ENCODE results near the gene RNF144B.

Gene RNF144B

GRCh38 chr6:18504232-18504596 lies 117.1 kb downstream of the RNF144B start:
- Histone ChIP-seq H3K4me1 (ENCODE audit: insufficient read depth, poor library complexity, severe bottlenecking) (peaks cover 4% of the 10 kb centered on the region), H3K27me3 (ENCODE audit: insufficient read depth, poor library complexity, severe bottlenecking) (no peaks in the 10 kb centered on the region), H3K4me3 (ENCODE audit: severe bottlenecking) (no peak overlapping the region), H3K36me3 (ENCODE audit: low read depth) (no peaks in the 10 kb centered on the region), H3K9me3 (ENCODE audit: severe bottlenecking) (no peaks in the 10 kb centered on the region), H3K27ac (ENCODE audit: poor library complexity, severe bottlenecking) (no peak overlapping the region)
- DNase-seq (ENCODE audit: low spot score) = no peak
- TF ChIP-seq, protein P1, sequence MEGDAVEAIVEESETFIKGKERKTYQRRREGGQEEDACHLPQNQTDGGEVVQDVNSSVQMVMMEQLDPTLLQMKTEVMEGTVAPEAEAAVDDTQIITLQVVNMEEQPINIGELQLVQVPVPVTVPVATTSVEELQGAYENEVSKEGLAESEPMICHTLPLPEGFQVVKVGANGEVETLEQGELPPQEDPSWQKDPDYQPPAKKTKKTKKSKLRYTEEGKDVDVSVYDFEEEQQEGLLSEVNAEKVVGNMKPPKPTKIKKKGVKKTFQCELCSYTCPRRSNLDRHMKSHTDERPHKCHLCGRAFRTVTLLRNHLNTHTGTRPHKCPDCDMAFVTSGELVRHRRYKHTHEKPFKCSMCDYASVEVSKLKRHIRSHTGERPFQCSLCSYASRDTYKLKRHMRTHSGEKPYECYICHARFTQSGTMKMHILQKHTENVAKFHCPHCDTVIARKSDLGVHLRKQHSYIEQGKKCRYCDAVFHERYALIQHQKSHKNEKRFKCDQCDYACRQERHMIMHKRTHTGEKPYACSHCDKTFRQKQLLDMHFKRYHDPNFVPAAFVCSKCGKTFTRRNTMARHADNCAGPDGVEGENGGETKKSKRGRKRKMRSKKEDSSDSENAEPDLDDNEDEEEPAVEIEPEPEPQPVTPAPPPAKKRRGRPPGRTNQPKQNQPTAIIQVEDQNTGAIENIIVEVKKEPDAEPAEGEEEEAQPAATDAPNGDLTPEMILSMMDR (IDR thresholded peaks at IDR 0.05; ENCODE audit: poor library complexity, severe bottlenecking) = peak; percentile 80
- ATAC-seq (ENCODE audit: low read depth) = no peak

GRCh38 chr6:18506382-18507017 lies 119.3 kb downstream of the RNF144B start:
- Histone ChIP-seq H3K27ac (ENCODE audit: poor library complexity, severe bottlenecking) (no peak overlapping the region), H3K36me3 (ENCODE audit: low read depth) (no peaks in the 10 kb centered on the region), H3K27me3 (ENCODE audit: insufficient read depth, poor library complexity, severe bottlenecking) (no peaks in the 10 kb centered on the region), H3K4me3 (ENCODE audit: severe bottlenecking) (no peak overlapping the region), H3K9me3 (ENCODE audit: severe bottlenecking) (no peaks in the 10 kb centered on the region), H3K4me1 (ENCODE audit: insufficient read depth, poor library complexity, severe bottlenecking) (peaks cover 4% of the 10 kb centered on the region)
- TF ChIP-seq, protein P1 (IDR thresholded peaks at IDR 0.05; ENCODE audit: poor library complexity, severe bottlenecking) = no peak
- DNase-seq (ENCODE audit: low spot score) = no peak
- no peak for ATAC-seq (ENCODE audit: low read depth)

GRCh38 chr6:18507018-18507415 lies 119.9 kb downstream of the RNF144B start:
- DNase-seq (ENCODE audit: low spot score) = no peak
- TF ChIP-seq, protein P1 (IDR thresholded peaks at IDR 0.05; ENCODE audit: poor library complexity, severe bottlenecking) = no peak

GRCh38 chr6:18507561-18507960 lies 120.4 kb downstream of the RNF144B start:
- Histone ChIP-seq H3K4me1 (ENCODE audit: insufficient read depth, poor library complexity, severe bottlenecking) (peaks cover 4% of the 10 kb centered on the region), H3K4me3 (ENCODE audit: severe bottlenecking) (no peak overlapping the region), H3K36me3 (ENCODE audit: low read depth) (no peaks in the 10 kb centered on the region), H3K9me3 (ENCODE audit: severe bottlenecking) (no peaks in the 10 kb centered on the region), H3K27me3 (ENCODE audit: insufficient read depth, poor library complexity, severe bottlenecking) (no peaks in the 10 kb centered on the region), H3K27ac (ENCODE audit: poor library complexity, severe bottlenecking) (no peak overlapping the region)
- TF ChIP-seq, protein P1 (IDR thresholded peaks at IDR 0.05; ENCODE audit: poor library complexity, severe bottlenecking) = no peak
- ATAC-seq (ENCODE audit: low read depth) = no peak
- no peak for DNase-seq (ENCODE audit: low spot score)

More at GRCh38 chr6:18507018-18507415, 119.9 kb downstream of the RNF144B start:
- peaks cover 4% of the 10 kb centered on the region for H3K4me1 ChIP-seq (ENCODE audit: insufficient read depth, poor library complexity, severe bottlenecking)
- H3K9me3 ChIP-seq (ENCODE audit: severe bottlenecking) = no peaks in the 10 kb centered on the region
- H3K4me3 ChIP-seq (ENCODE audit: severe bottlenecking) = no peak overlapping the region
- no peak overlapping the region for H3K27ac ChIP-seq (ENCODE audit: poor library complexity, severe bottlenecking)
- no peaks in the 10 kb centered on the region for H3K27me3 ChIP-seq (ENCODE audit: insufficient read depth, poor library complexity, severe bottlenecking)
- ATAC-seq (ENCODE audit: low read depth) = no peak
- H3K36me3 ChIP-seq (ENCODE audit: low read depth) = no peaks in the 10 kb centered on the region

- Histone ChIP-seq H3K4me1 (ENCODE audit: insufficient read depth, poor library complexity, severe bottlenecking) (no peaks in the 10 kb centered on the region), H3K27me3 (ENCODE audit: insufficient read depth, poor library complexity, severe bottlenecking) (no peaks in the 10 kb centered on the region), H3K9me3 (ENCODE audit: severe bottlenecking) (no peaks in the 10 kb centered on the region), H3K36me3 (ENCODE audit: low read depth) (no peaks in the 10 kb centered on the region), H3K27ac (ENCODE audit: poor library complexity, severe bottlenecking) (no peak overlapping the region), H3K4me3 (ENCODE audit: severe bottlenecking) (no peak overlapping the region)
- ATAC-seq (ENCODE audit: low read depth) (no peak), DNase-seq (ENCODE audit: low spot score) (no peak)
- TF ChIP-seq, protein P1 (IDR thresholded peaks at IDR 0.05; ENCODE audit: poor library complexity, severe bottlenecking) = no peak
These were observed 122.9 kb downstream of the RNF144B start for GRCh38 chr6:18509871-18510643.

Measured in RWPE2 (cell line).